Measurements from ENCODE around the gene KIAA0232. TPM values are rescaled to one million over a fixed set of nuclear protein-coding genes. Genes with fewer than 3 reads are reported as not detected.

KIAA0232 gene
- total RNA-seq, 1 experiment from 2014 or later: 10.9 TPM

GRCh38 chr4:6929339-6929811 lies 146.8 kb downstream of the KIAA0232 start:
- Histone ChIP-seq H3K27me3 (ENCODE audit: low read length) (no peaks in the 10 kb centered on the region), H4K20me1 (ENCODE audit: insufficient read depth, low read depth, low read length) (peaks cover 32% of the 10 kb centered on the region; the same call in 1 of the 2 replicates), H3K9me2 (replicated peaks; ENCODE audit: insufficient read depth, low read length) (no peaks in the 10 kb centered on the region), H3K9me3 (ENCODE audit: low read length) (no peaks in the 10 kb centered on the region), H3K27ac (ENCODE audit: low read length) (no peak overlapping the region), H3K36me3 (ENCODE audit: insufficient read depth, low read length) (no peaks in the 10 kb centered on the region), H3K4me3 (ENCODE audit: low read length) (no peak overlapping the region), H3K4me1 (ENCODE audit: low read length) (no peaks in the 10 kb centered on the region), H3K9ac (ENCODE audit: low read length) (no peak overlapping the region), H3K79me2 (ENCODE audit: low read length) (no peaks in the 10 kb centered on the region), H2AFZ (ENCODE audit: low read length) (no peak overlapping the region), H3K4me2 (ENCODE audit: low read depth, low read length, poor library complexity, severe bottlenecking) (no peak overlapping the region)
- no peak for DNase-seq

DNA sequence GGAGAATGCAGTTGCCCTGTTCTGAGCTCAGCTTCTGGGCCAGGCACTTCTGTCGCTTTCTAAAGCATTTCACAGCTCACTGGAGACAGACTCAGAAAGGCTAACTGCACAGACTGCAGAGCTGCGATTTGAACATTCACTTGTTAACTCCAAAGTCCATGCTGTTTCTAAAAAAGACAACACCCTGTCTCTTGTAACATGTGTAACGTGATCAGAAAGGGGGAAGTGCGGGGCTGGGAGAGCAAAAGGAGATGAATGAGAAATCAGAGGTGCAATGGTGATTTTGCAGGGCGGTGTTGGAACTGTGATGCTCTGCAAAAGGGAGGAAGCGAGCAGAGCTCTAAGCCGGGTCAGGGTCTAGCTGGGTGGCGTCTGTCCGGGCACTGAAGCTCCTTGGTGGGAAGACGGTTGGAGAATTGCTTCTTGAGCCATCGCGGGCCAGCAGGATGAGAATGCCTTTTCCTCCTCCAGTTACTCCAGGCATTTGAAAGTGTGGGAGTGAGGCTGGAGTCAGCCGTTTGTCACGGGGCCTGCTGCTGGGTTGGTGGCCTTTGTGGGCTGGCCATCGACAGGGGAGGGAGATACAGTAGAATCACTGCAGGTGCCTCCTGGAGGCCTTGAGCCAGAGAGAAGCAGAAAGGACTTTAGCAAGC lies 147.4 kb downstream of the KIAA0232 start:
- DNase-seq: no peak
- H3K4me3 ChIP-seq (ENCODE audit: low read length): no peak overlapping the region
- no peaks in the 10 kb centered on the region for H3K36me3 ChIP-seq (ENCODE audit: insufficient read depth, low read length)
- H4K20me1 ChIP-seq (ENCODE audit: insufficient read depth, low read depth, low read length): peaks cover 32% of the 10 kb centered on the region; the same call in 1 of the 2 replicates
- no peak overlapping the region for H3K4me2 ChIP-seq (ENCODE audit: low read depth, low read length, poor library complexity, severe bottlenecking)
- no peak overlapping the region for H3K9ac ChIP-seq (ENCODE audit: low read length)
- no peaks in the 10 kb centered on the region for H3K9me2 ChIP-seq (replicated peaks; ENCODE audit: insufficient read depth, low read length)
- H3K4me1 ChIP-seq (ENCODE audit: low read length): no peaks in the 10 kb centered on the region
- H3K79me2 ChIP-seq (ENCODE audit: low read length): no peaks in the 10 kb centered on the region
- H3K9me3 ChIP-seq (ENCODE audit: low read length): no peaks in the 10 kb centered on the region
- no peaks in the 10 kb centered on the region for H3K27me3 ChIP-seq (ENCODE audit: low read length)
- H3K27ac ChIP-seq (ENCODE audit: low read length): no peak overlapping the region
- no peak overlapping the region for H2AFZ ChIP-seq (ENCODE audit: low read length)

GRCh38 chr4:6932475-6932874 lies 149.9 kb downstream of the KIAA0232 start:
- Histone ChIP-seq H3K4me1 (ENCODE audit: low read length) (no peaks in the 10 kb centered on the region), H3K27ac (ENCODE audit: low read length) (no peak overlapping the region), H3K4me2 (ENCODE audit: low read depth, low read length, poor library complexity, severe bottlenecking) (no peak overlapping the region), H3K79me2 (ENCODE audit: low read length) (no peaks in the 10 kb centered on the region), H3K27me3 (ENCODE audit: low read length) (no peaks in the 10 kb centered on the region), H3K9me3 (ENCODE audit: low read length) (no peaks in the 10 kb centered on the region), H3K4me3 (ENCODE audit: low read length) (no peak overlapping the region), H2AFZ (ENCODE audit: low read length) (no peak overlapping the region), H3K36me3 (ENCODE audit: insufficient read depth, low read length) (no peaks in the 10 kb centered on the region), H3K9ac (ENCODE audit: low read length) (no peak overlapping the region), H4K20me1 (ENCODE audit: insufficient read depth, low read depth, low read length) (peaks cover 24% of the 10 kb centered on the region; the same call in 1 of the 2 replicates), H3K9me2 (replicated peaks; ENCODE audit: insufficient read depth, low read length) (no peaks in the 10 kb centered on the region)
- no peak for DNase-seq

DNA sequence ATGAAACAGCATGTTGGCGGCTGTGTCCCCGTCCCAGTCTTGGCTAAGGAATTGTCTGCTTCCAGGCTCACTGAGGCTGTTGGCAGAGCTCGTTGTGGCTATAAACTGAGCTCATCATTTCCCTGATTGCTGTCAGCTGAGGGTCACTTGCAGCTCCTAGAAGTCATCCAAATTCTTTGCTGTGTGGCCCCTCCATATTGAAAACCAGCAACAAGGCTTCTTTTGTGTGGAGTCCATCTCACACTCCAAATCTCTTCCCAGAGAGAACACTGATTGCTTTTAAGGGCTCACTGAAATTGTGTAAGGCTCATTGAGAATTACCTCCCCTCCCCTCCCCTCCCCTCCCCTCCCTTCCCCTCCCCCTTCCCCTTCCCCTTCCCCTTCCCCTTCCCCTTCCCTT lies 150.4 kb downstream of the KIAA0232 start:
- no peaks in the 10 kb centered on the region for H3K9me3 ChIP-seq (ENCODE audit: low read length)
- no peak overlapping the region for H3K9ac ChIP-seq (ENCODE audit: low read length)
- no peaks in the 10 kb centered on the region for H3K36me3 ChIP-seq (ENCODE audit: insufficient read depth, low read length)
- no peak overlapping the region for H3K27ac ChIP-seq (ENCODE audit: low read length)
- no peak for DNase-seq
- peaks cover 22% of the 10 kb centered on the region; the same call in 1 of the 2 replicates for H4K20me1 ChIP-seq (ENCODE audit: insufficient read depth, low read depth, low read length)
- H3K4me2 ChIP-seq (ENCODE audit: low read depth, low read length, poor library complexity, severe bottlenecking): no peak overlapping the region
- H3K27me3 ChIP-seq (ENCODE audit: low read length): no peaks in the 10 kb centered on the region
- H3K79me2 ChIP-seq (ENCODE audit: low read length): no peaks in the 10 kb centered on the region
- no peaks in the 10 kb centered on the region for H3K4me1 ChIP-seq (ENCODE audit: low read length)
- H3K4me3 ChIP-seq (ENCODE audit: low read length): no peak overlapping the region
- no peak overlapping the region for H2AFZ ChIP-seq (ENCODE audit: low read length)
- H3K9me2 ChIP-seq (replicated peaks; ENCODE audit: insufficient read depth, low read length): no peaks in the 10 kb centered on the region

Other genes starting within 250 kb of the KIAA0232 start
- gene MAN2B2, start 207.5 kb upstream of the KIAA0232 start, total RNA-seq (2014; rRNA removed; shearing (Covaris generic); ENCODE audit: low replicate concordance): 20.1 and 29.4 TPM in 2 replicates
- 28.8 and 50.7 TPM in 2 replicates for gene MRFAP1, start 142.0 kb upstream of the KIAA0232 start, total RNA-seq (2014; rRNA removed; shearing (Covaris generic); ENCODE audit: low replicate concordance)
- gene S100P, start 88.8 kb upstream of the KIAA0232 start, total RNA-seq (2014; rRNA removed; shearing (Covaris generic); ENCODE audit: low replicate concordance): not detected in 2 replicates
- gene MRFAP1L1, start 72.9 kb upstream of the KIAA0232 start, total RNA-seq (2014; rRNA removed; shearing (Covaris generic); ENCODE audit: low replicate concordance): 41.9 and 62.3 TPM in 2 replicates
- gene BLOC1S4, start 66.6 kb upstream of the KIAA0232 start, total RNA-seq (2014; rRNA removed; shearing (Covaris generic); ENCODE audit: low replicate concordance): 13.9 and 29.1 TPM in 2 replicates
- gene TBC1D14, start 127.1 kb downstream of the KIAA0232 start, total RNA-seq (2014; rRNA removed; shearing (Covaris generic); ENCODE audit: low replicate concordance): 31.7 and 35.2 TPM in 2 replicates

Measured in Karpas-422 (cell line).